Mucosa of rectum (tissue), 2 donors: ENCODE results near the gene TFAM.
"Not testable (repeated sequence)": the region's sequence is repeated elsewhere in the genome, so short reads cannot be mapped to it uniquely, and the experiment has no call there.

Experiments used
- H3K27ac ChIP-seq, 2 donors: one replicate each; pipeline ENCODE4 v1.7.0; 2013; ENCODE audit warnings: inconsistent platforms in 2 of 2, low read depth in 2 of 2, low read length in 2 of 2
- H3K27me3 ChIP-seq, 2 donors: one replicate each; pipeline ENCODE4 v1.7.0; 2013; ENCODE audit warnings: low read length in 2 of 2; ENCODE audit not compliant: control insufficient read depth in 2 of 2, insufficient read depth in 2 of 2
- H3K36me3 ChIP-seq, 2 donors: one replicate each; pipeline ENCODE4 v1.7.0; 2013; ENCODE audit warnings: low read length in 2 of 2; ENCODE audit not compliant: control insufficient read depth in 2 of 2, insufficient read depth in 2 of 2
- H3K4me1 ChIP-seq, 2 donors: one replicate each; pipeline ENCODE4 v1.7.0; 2013; ENCODE audit warnings: low read length in 2 of 2, mild to moderate bottlenecking in 1 of 2; ENCODE audit not compliant: control insufficient read depth in 2 of 2, insufficient read depth in 2 of 2
- H3K4me3 ChIP-seq, 2 donors: one replicate each; pipeline ENCODE4 v1.7.0; 2013; ENCODE audit warnings: low read length in 2 of 2
- H3K9ac ChIP-seq, 2 donors: one replicate each; pipeline ENCODE4 v1.7.0; 2013; ENCODE audit warnings: low read length in 2 of 2, low read depth in 1 of 2, mild to moderate bottlenecking in 1 of 2
- H3K9me3 ChIP-seq, 2 donors: one replicate each; pipeline ENCODE4 v1.7.0; 2013; ENCODE audit warnings: low read length in 2 of 2; ENCODE audit not compliant: control insufficient read depth in 2 of 2
- donor health status: healthy.
- donor health status: Normal muscosa, but diverticular disease.

The TFAM gene

GRCh38 chr10:58397830-58398229 is 12.6 kb downstream of the TFAM start:
- Histone ChIP-seq H3K9ac (no peak overlapping the region), H3K27me3 (no peaks in the 10 kb centered on the region), H3K27ac (no peak overlapping the region), H3K36me3 (peaks cover 18 to 27% of the 10 kb centered on the region in 2 donors), H3K4me1 (no peaks in the 10 kb centered on the region), H3K9me3 (no peaks in the 10 kb centered on the region), H3K4me3 (no peak overlapping the region)

GRCh38 chr10:58399410-58399809 is 14.2 kb downstream of the TFAM start:
- Histone ChIP-seq H3K4me1 (no peaks in the 10 kb centered on the region), H3K36me3 (peaks cover 11 to 20% of the 10 kb centered on the region in 2 donors), H3K9me3 (no peaks in the 10 kb centered on the region), H3K4me3 (no peak overlapping the region), H3K9ac (no peak overlapping the region), H3K27me3 (no peaks in the 10 kb centered on the region), H3K27ac (no peak overlapping the region)

GRCh38 chr10:58400609-58401008 is 15.4 kb downstream of the TFAM start:
- Histone ChIP-seq H3K4me1 (no peaks in the 10 kb centered on the region), H3K4me3 (no peak overlapping the region), H3K27me3 (no peaks in the 10 kb centered on the region), H3K9me3 (no peaks in the 10 kb centered on the region), H3K27ac (no peak overlapping the region), H3K9ac (no peak overlapping the region), H3K36me3 (peaks cover 0 to 9% of the 10 kb centered on the region in 2 donors)

DNA sequence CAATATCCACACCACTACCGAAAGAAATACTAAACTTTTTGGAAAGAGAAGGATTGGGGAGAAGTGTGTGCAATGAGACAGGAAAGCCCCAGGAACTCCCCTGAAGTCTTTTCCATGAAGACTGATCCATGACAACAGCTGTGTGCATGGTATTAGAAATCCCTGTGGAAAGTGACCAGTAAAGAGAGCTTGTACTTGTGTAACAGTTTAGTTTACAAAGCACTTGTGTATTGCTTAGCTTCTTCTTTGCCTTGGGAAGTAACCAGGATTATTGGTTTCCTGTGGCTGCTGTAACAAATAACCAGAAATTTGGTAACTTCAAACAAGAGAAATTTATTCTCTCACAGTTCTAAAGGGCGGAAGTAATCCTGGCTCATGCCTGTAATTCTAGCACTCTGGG is 18.8 kb downstream of the TFAM start:
- H3K36me3 ChIP-seq, result no peaks in the 10 kb centered on the region
- H3K9ac ChIP-seq, result no peak overlapping the region
- H3K9me3 ChIP-seq, result no peaks in the 10 kb centered on the region
- H3K27ac ChIP-seq, result no peak overlapping the region
- H3K4me3 ChIP-seq, result no peak overlapping the region
- H3K27me3 ChIP-seq, result no peaks in the 10 kb centered on the region
- H3K4me1 ChIP-seq, result no peaks in the 10 kb centered on the region

- Histone ChIP-seq H3K27ac (no peak overlapping the region), H3K27me3 (no peaks in the 10 kb centered on the region), H3K4me1 (no peaks in the 10 kb centered on the region), H3K9ac (no peak overlapping the region), H3K36me3 (no peaks in the 10 kb centered on the region), H3K9me3 (no peaks in the 10 kb centered on the region), H3K4me3 (no peak overlapping the region)
Measured at GRCh38 chr10:58409956-58410610, 24.9 kb downstream of the TFAM start.

DNA sequence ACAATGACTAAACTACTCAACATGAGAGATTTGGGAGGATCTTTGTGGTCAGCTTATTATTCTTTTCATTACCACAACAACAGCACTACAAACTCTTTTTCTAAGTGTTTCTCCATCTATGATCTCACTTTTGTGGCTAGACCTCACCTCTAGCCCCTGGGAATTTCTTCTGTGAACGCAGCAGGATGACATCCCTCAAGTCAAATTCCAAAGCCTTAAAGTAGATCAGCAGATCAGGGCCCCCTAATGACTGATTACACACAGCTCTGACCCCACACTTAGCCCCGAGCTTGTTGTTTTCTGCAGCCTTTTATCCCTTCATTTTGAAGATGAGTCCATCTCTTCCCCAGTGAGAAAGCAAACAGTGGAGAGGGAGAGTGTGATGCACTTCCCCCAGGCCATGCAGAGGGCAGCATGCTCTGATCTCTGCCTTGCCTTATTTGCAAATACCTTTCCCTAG is 27.3 kb downstream of the TFAM start:
- Histone ChIP-seq H3K27ac (no peak overlapping the region), H3K9ac (no peak overlapping the region), H3K4me3 (no peak overlapping the region), H3K27me3 (no peaks in the 10 kb centered on the region), H3K4me1 (no peaks in the 10 kb centered on the region), H3K36me3 (no peaks in the 10 kb centered on the region), H3K9me3 (no peaks in the 10 kb centered on the region)

DNA sequence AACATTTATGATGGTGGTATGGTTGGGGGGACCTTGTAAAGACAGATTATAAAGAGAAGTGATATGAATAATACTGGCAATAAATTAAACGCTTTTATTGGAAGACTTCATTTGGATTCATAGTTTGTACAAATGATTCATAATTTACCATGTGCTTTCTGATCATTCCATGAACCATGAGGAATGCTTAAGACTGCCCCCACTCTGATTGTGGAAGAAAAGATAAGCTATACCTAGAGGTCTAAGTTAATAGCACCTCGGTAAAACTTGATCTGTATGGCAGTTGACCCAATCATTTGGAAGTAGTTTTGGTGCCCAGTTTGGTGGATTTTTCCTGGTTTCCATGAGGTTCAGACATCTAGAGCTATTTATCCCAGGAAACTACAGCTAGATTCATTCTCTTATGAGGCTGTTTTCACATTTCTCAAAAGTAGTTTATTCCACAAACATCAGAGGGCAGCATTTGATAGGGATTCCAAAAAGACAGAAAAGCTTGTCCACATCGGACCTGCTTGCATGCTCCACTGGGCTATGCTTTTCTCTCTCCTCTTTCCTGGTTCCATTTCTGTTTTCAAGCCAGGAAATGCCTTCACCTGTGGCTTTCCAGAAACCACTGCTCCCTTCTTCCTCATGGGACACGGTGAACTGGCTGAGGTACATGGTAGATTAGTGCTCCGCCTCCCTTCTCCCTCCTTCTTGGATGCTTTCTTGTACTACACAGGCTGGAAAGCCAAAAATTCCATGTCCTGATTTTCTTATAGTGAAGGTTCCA is 29.2 kb downstream of the TFAM start:
- no peak overlapping the region for H3K4me3 ChIP-seq
- no peaks in the 10 kb centered on the region for H3K27me3 ChIP-seq
- H3K27ac ChIP-seq, result no peak overlapping the region
- no peak overlapping the region for H3K9ac ChIP-seq
- no peaks in the 10 kb centered on the region for H3K36me3 ChIP-seq
- no peaks in the 10 kb centered on the region for H3K9me3 ChIP-seq
- H3K4me1 ChIP-seq, result no peaks in the 10 kb centered on the region

- Histone ChIP-seq H3K9me3 (no peaks in the 10 kb centered on the region), H3K9ac (no peak overlapping the region), H3K27ac (no peak overlapping the region), H3K4me3 (no peak overlapping the region), H3K27me3 (no peaks in the 10 kb centered on the region), H3K4me1 (no peaks in the 10 kb centered on the region), H3K36me3 (no peaks in the 10 kb centered on the region)
Measured at GRCh38 chr10:58415757-58416156, 30.5 kb downstream of the TFAM start.

DNA sequence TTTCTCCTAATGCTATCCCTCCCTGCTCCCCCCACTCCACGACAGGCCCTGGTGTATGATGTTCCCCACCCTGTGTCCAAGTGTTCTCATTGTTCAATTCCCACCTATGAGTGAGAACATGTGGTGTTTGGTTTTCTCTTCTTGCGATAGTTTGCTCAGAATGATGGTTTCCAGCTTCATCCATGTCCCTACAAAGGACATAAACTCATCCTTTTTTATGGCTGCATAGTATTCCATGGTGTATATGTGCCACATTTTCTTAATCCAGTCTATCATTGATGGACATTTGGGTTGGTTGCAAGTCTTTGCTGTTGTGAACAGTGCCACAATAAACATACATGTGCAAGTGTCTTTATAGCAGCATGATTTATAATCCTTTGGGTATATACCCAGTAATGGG is 32.7 kb downstream of the TFAM start:
- not testable (repeated sequence) for H3K36me3 ChIP-seq, H3K9ac ChIP-seq, H3K27me3 ChIP-seq, H3K27ac ChIP-seq, H3K9me3 ChIP-seq, H3K4me3 ChIP-seq, H3K4me1 ChIP-seq

- Histone ChIP-seq H3K9me3 (no peaks in the 10 kb centered on the region), H3K9ac (no peak overlapping the region), H3K36me3 (no peaks in the 10 kb centered on the region), H3K27ac (no peak overlapping the region), H3K4me3 (no peak overlapping the region), H3K4me1 (no peaks in the 10 kb centered on the region), H3K27me3 (no peaks in the 10 kb centered on the region)
Measured at GRCh38 chr10:58424176-58424575, 39.0 kb downstream of the TFAM start.
